Activated naive CD8-positive, alpha-beta T cell (primary cell): Measurements from ENCODE around the gene MARCHF10.

ENCODE experiments used
- H3K27ac Mint-ChIP-seq: one replicate; pipeline ENCODE4 v1.8.0; 2021; ENCODE audit warnings: mixed read lengths
- H3K27me3 Mint-ChIP-seq: one replicate; pipeline ENCODE4 v1.8.0; 2021; ENCODE audit warnings: mixed read lengths
- H3K36me3 Mint-ChIP-seq: one replicate; pipeline ENCODE4 v1.8.0; 2021; ENCODE audit warnings: mixed read lengths
- H3K4me1 Mint-ChIP-seq: one replicate; pipeline ENCODE4 v1.8.0; 2021; ENCODE audit warnings: low read depth, mixed read lengths
- H3K4me3 Mint-ChIP-seq: one replicate; pipeline ENCODE4 v1.8.0; 2021; ENCODE audit warnings: mild to moderate bottlenecking, mixed read lengths
- H3K9me3 Mint-ChIP-seq: one replicate; pipeline ENCODE4 v1.8.0; 2021; ENCODE audit warnings: low read depth, mixed read lengths

Gene MARCHF10

DNA sequence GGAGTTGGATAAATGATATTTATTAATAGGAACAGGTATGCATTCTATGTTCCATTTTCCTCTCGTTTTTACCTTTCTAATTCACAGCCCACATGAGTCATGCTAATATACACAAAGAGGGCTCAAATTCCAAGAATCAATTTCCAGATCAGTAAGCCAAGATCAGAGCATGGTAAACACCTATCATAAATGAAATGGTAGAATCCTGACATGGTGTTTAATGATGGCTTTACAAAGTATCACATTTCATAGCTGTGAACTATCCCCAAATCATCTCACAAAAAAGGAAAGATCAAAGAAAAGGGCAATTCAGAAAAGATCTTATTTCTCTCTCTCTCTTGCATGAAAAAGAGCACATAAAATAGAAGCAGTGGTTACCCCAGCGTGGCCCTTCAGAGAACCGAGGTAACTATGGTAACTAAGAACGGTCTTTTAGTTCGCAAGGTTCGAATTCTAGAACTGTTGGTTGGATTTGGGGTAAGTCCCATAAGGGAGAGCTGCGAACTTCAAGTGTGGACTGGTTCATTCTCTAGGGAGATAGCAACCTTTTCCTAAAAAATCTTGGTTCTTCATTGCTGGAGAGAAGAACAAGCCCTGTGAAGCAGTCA lies 73.0 kb downstream of the MARCHF10 start:
- no peak overlapping the region for H3K4me3 Mint-ChIP-seq
- no peaks in the 10 kb centered on the region for H3K4me1 Mint-ChIP-seq
- no peaks in the 10 kb centered on the region for H3K36me3 Mint-ChIP-seq
- H3K27ac Mint-ChIP-seq = no peak overlapping the region
- no peaks in the 10 kb centered on the region for H3K27me3 Mint-ChIP-seq
- no peaks in the 10 kb centered on the region for H3K9me3 Mint-ChIP-seq

DNA sequence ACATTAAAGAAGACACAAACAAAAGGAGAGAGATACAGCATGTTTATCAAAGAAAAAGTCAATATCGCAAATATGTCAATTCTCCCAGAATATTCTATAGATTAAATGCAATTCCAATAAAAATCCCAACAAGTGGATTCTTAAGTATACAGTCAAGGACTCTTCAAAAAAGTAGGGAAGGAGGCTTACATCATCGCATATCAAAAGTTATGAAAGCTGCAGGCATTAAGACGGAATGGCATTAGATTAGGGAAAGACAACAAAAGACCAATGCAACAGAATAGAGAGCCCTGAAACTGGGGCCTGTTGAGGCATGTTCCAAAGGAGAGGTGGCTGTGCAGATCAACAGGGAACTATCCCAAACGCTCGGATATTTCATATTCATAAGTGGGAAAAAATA lies 76.0 kb downstream of the MARCHF10 start:
- H3K36me3 Mint-ChIP-seq = no peaks in the 10 kb centered on the region
- no peak overlapping the region for H3K27ac Mint-ChIP-seq
- H3K9me3 Mint-ChIP-seq = no peaks in the 10 kb centered on the region
- H3K4me1 Mint-ChIP-seq = no peaks in the 10 kb centered on the region
- H3K4me3 Mint-ChIP-seq = no peak overlapping the region
- H3K27me3 Mint-ChIP-seq = peaks cover 2% of the 10 kb centered on the region

- Mint-ChIP-seq H3K36me3 (no peaks in the 10 kb centered on the region), H3K27me3 (peaks cover 4% of the 10 kb centered on the region), H3K27ac (no peak overlapping the region), H3K4me1 (peaks cover 26% of the 10 kb centered on the region), H3K9me3 (no peaks in the 10 kb centered on the region), H3K4me3 (no peak overlapping the region)
These were observed 80.0 kb downstream of the MARCHF10 start for GRCh38 chr17:62727916-62728672.

GRCh38 chr17:62725791-62726249 lies 82.3 kb downstream of the MARCHF10 start:
- peaks cover 4% of the 10 kb centered on the region for H3K27me3 Mint-ChIP-seq
- no peak overlapping the region for H3K4me3 Mint-ChIP-seq
- H3K4me1 Mint-ChIP-seq = peaks cover 31% of the 10 kb centered on the region
- no peaks in the 10 kb centered on the region for H3K36me3 Mint-ChIP-seq
- no peaks in the 10 kb centered on the region for H3K9me3 Mint-ChIP-seq
- no peak overlapping the region for H3K27ac Mint-ChIP-seq

DNA sequence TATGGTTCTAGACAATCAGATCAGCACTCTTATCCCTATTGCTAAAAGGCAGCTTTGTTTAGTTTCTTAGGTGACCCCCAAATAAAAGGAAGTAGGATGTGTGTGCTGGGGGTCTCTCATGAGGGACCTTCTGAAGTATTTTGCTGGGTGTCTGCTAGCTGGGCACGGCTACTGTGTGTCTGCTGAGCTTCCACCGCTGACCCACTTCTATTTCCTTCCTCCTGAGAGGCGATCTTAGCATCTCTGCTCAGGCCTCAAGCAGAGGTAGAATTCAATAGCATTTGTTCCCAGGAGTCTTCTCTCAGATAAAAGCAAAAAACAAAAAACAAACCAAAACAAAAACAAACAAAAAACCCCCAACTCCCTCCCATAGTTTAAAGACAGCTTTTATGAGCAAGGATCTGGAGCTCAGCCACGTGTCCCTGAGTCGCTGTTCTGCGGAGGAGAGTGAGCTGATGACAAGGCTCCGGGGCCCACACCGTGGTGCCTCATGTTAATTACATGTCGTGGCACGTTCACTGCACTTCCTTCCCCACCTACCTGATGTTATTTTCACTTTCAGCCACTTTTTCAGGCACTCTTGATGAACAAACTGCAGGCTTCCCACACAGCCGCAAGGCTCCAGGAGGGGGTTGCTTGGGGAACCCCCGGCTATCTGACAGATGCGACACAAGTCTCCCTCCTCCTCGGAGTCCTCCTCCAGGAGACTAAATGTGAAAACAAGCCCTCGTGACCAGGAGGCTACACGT lies 83.5 kb downstream of the MARCHF10 start:
- peaks cover 4% of the 10 kb centered on the region for H3K27me3 Mint-ChIP-seq
- peaks cover 2% of the 10 kb centered on the region for H3K36me3 Mint-ChIP-seq
- H3K4me1 Mint-ChIP-seq = peaks cover 31% of the 10 kb centered on the region
- peak overlapping the region; percentile 82 for H3K27ac Mint-ChIP-seq
- no peaks in the 10 kb centered on the region for H3K9me3 Mint-ChIP-seq
- peak overlapping the region; percentile 67 for H3K4me3 Mint-ChIP-seq

DNA sequence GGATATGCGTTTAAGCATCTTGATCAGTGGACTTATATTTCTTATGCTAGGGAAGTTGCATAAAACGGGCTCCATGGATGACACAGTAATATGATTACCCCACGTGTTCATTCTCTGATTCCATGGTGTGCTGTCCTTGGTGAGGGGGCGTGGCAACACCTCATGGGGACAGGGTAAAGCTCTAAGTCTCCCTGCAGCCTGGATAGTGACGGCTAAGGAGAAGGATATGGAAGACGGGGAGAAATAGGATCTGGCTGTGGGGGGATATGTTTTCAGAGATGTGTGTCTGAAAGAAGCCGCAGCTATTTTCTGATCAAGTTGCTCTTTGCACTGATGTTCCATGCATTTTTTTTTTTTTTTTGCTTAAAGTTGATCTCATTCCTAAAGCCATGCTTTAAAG lies 84.3 kb downstream of the MARCHF10 start:
- Mint-ChIP-seq H3K27me3 (peaks cover 4% of the 10 kb centered on the region), H3K27ac (peak overlapping the region; percentile 82)

DNA sequence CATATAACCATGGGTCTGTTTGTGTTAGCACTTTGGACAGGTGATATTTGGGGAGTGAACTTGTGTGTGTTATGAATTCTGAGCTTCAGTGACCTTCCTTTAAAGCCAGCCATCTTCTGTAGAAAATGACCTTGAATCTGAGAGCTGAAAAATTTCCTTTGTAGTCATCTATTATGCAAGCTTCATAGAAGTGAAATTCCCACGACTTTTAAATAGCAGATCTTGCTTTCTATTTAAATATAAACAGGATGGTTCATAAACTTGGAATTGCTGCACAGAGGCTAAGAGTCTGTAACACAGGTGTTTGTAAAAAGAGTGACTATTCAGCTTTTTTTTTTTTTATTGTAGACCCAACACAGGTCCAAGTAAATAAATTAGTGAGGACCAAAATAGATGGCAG lies 85.5 kb downstream of the MARCHF10 start:
- Mint-ChIP-seq H3K36me3 (peaks cover 2% of the 10 kb centered on the region), H3K9me3 (no peaks in the 10 kb centered on the region), H3K4me1 (peaks cover 38% of the 10 kb centered on the region), H3K27ac (no peak overlapping the region), H3K27me3 (peaks cover 4% of the 10 kb centered on the region), H3K4me3 (no peak overlapping the region)

More for the DNA sequence above, 84.3 kb downstream of the MARCHF10 start:
- Mint-ChIP-seq H3K9me3 (no peaks in the 10 kb centered on the region), H3K36me3 (peaks cover 2% of the 10 kb centered on the region), H3K4me3 (peak overlapping the region; percentile 56), H3K4me1 (peaks cover 32% of the 10 kb centered on the region)

- Mint-ChIP-seq H3K9me3 (no peaks in the 10 kb centered on the region), H3K4me3 (no peak overlapping the region), H3K4me1 (peaks cover 34% of the 10 kb centered on the region), H3K27me3 (no peaks in the 10 kb centered on the region), H3K36me3 (peaks cover 2% of the 10 kb centered on the region), H3K27ac (no peak overlapping the region)
These were observed 87.8 kb downstream of the MARCHF10 start for GRCh38 chr17:62720126-62720850.

DNA sequence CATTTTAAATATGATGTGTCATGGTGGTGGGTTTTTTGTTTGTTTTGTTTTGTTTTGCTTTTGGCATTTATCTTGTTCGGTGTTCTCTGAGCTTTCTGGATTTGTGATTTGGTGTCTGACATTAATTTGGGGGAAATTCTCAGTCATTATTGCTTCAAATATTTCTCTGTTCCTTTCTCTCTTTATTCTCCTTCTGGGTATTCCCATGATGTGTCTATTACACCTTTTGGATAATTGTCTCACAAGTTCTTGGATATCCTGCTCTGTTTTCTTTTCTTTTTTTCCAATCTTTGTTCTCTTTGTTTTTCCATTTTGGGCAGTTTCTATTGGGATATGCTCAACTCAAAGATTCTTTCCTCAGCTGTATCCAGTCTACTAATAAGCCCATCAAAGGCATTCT lies 88.5 kb downstream of the MARCHF10 start:
- peaks cover 27% of the 10 kb centered on the region for H3K4me1 Mint-ChIP-seq
- H3K27me3 Mint-ChIP-seq = no peaks in the 10 kb centered on the region
- peaks cover 2% of the 10 kb centered on the region for H3K36me3 Mint-ChIP-seq
- H3K27ac Mint-ChIP-seq = no peak overlapping the region
- no peak overlapping the region for H3K4me3 Mint-ChIP-seq
- no peaks in the 10 kb centered on the region for H3K9me3 Mint-ChIP-seq

DNA sequence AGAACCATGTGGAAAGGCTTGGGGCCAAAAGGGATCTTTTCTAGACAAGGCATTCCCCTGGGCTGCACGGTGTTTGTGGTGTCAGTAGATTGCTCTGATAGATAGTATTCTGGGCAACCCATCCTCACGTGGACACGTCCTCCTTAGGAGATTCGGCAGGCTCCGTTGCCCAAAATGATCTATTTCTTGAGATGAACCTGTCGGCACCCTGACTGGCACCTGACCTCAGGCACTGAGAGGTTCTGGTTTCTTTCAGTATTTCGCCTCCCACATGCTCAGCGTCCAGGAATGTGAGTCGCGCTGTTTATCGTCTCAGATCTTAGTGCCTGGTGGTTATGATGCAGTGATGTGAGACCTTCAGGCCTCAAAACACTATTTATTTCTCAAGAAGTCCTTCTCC lies 89.7 kb downstream of the MARCHF10 start:
- Mint-ChIP-seq H3K27ac (no peak overlapping the region), H3K27me3 (no peaks in the 10 kb centered on the region), H3K36me3 (peaks cover 2% of the 10 kb centered on the region), H3K4me1 (peaks cover 16% of the 10 kb centered on the region), H3K4me3 (no peak overlapping the region), H3K9me3 (no peaks in the 10 kb centered on the region)

GRCh38 chr17:62717889-62718288 lies 90.2 kb downstream of the MARCHF10 start:
- Mint-ChIP-seq H3K4me3 (no peak overlapping the region), H3K27me3 (no peaks in the 10 kb centered on the region), H3K27ac (no peak overlapping the region), H3K9me3 (no peaks in the 10 kb centered on the region), H3K36me3 (peaks cover 2% of the 10 kb centered on the region), H3K4me1 (peaks cover 12% of the 10 kb centered on the region)

- peaks cover 9% of the 10 kb centered on the region for H3K4me1 Mint-ChIP-seq
- no peak overlapping the region for H3K4me3 Mint-ChIP-seq
- no peaks in the 10 kb centered on the region for H3K9me3 Mint-ChIP-seq
- H3K27ac Mint-ChIP-seq = no peak overlapping the region
- H3K36me3 Mint-ChIP-seq = peaks cover 2% of the 10 kb centered on the region
- H3K27me3 Mint-ChIP-seq = no peaks in the 10 kb centered on the region
These were observed 90.6 kb downstream of the MARCHF10 start for GRCh38 chr17:62717589-62717855.

DNA sequence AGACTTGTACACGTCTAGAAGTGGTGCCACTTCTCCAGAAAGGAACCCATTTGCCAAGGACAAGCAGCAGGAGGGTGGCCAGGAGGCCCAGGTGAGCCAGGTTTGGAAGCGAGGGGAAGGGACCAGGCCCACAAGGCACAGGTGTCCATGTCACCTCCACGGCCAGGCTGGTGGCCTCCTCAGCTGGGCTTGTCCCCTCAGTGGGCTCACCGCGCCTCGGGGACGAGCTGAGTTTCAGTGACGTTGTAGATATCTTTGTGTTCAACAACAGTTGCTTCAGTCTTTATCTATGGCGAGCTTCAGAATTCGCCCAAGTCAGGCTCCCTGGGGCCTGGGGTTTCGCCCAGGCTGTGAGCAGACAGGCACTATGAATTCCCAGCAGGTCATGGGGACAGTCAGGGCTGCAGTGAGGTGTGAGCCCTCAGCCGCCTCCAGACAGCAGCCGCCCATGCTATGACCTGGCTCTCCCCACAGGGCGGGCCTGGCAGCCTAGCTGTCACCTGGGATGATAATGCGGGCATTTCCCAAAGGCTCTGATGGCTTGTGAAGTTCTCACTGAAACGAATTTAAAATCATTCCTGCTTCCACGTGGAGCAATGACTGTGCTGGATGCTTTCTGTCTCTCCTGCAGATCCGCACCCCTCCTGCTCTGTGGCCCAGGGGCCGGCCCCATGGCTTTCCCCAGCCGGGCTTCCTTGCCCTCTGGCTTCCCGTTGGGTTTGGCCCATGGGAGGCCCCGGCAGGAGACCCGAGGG lies 91.1 kb downstream of the MARCHF10 start:
- Mint-ChIP-seq H3K9me3 (no peaks in the 10 kb centered on the region), H3K27me3 (no peaks in the 10 kb centered on the region), H3K4me1 (peaks cover 8% of the 10 kb centered on the region), H3K36me3 (peaks cover 2% of the 10 kb centered on the region), H3K4me3 (no peak overlapping the region), H3K27ac (no peak overlapping the region)

GRCh38 chr17:62715882-62716390 lies 92.2 kb downstream of the MARCHF10 start:
- H3K9me3 Mint-ChIP-seq = no peaks in the 10 kb centered on the region
- H3K36me3 Mint-ChIP-seq = peaks cover 2% of the 10 kb centered on the region
- H3K4me1 Mint-ChIP-seq = peaks cover 8% of the 10 kb centered on the region
- no peak overlapping the region for H3K4me3 Mint-ChIP-seq
- no peaks in the 10 kb centered on the region for H3K27me3 Mint-ChIP-seq
- no peak overlapping the region for H3K27ac Mint-ChIP-seq
